HG03039 (cell line): ENCODE data around the gene MTREX.

ENCODE experiments used
- ATAC-seq: cut with Tn5 transposase; IDR thresholded peaks from one replicate; pipeline ENCODE4 v1.9.1; 2021; ENCODE audit warnings: mild to moderate bottlenecking, moderate library complexity; ENCODE audit not compliant: unreplicated experiment

Gene MTREX

DNA sequence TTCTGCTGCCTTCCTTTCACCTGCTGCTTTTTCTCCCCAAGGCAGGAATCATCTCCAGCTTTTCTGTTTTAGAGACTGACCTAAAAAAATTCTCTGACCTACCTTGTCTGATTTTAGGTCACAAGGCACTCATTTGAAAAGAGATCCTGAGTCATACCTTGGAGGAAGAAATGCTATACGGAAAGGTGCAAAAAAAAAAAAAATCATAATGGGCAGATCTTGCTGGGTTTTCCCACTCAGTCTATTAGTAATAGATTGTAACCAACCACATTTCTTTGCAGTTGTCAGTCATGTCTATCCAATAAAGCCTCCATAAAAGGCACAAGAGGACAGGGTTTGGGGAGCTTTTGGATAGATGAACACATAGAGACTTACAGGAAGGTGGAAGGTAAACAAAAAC is 70.0 kb downstream of the MTREX start:
- no peak for ATAC-seq

- no peak for ATAC-seq
Measured at GRCh38 chr5:55383254-55383653, 75.5 kb downstream of the MTREX start.

GRCh38 chr5:55384072-55384471 is 76.3 kb downstream of the MTREX start:
- no peak for ATAC-seq

- no peak for ATAC-seq
Measured at GRCh38 chr5:55385227-55385626, 77.4 kb downstream of the MTREX start.

DNA sequence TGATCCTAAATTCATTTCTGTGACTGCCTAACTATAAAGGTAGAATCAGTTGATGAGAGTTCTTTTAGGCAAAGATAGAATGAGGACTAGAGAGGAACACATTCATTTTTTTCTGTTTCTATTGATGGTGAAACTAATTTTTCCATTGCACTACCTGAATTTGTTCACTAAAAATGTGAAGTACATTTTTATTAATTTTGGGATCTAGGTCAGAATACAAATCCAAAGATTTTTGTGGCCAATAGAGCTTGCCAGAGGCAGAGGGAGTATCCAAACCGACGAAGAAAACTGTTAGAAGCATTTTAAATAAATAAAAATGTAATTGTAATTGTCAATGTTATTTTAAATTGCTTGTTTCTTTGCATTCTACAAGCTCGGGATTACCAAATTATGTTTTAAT is 78.1 kb downstream of the MTREX start:
- ATAC-seq = no peak

GRCh38 chr5:55386356-55386755 is 78.6 kb downstream of the MTREX start:
- no peak for ATAC-seq

DNA sequence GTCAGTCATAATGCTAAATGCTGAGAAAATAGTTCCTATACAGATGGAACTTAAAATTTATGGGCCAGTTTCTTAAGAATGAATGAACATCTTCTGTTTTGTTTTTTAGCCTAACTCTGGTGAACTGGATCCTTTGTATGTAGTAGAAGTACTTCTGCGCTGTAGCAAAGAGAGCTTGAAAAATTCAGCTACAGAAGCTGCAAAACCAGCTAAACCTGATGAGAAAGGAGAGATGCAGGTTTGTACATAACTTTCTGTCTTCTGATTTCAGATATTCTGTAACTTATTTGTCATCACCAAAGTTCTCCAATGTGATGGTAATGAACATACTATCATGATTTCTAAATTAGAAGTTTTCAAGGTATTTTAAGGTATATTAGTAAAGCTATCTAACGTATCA is 80.1 kb downstream of the MTREX start:
- no peak for ATAC-seq

GRCh38 chr5:55391707-55392106 is 83.9 kb downstream of the MTREX start:
- ATAC-seq = no peak

GRCh38 chr5:55392669-55393068 is 84.9 kb downstream of the MTREX start:
- no peak for ATAC-seq

DNA sequence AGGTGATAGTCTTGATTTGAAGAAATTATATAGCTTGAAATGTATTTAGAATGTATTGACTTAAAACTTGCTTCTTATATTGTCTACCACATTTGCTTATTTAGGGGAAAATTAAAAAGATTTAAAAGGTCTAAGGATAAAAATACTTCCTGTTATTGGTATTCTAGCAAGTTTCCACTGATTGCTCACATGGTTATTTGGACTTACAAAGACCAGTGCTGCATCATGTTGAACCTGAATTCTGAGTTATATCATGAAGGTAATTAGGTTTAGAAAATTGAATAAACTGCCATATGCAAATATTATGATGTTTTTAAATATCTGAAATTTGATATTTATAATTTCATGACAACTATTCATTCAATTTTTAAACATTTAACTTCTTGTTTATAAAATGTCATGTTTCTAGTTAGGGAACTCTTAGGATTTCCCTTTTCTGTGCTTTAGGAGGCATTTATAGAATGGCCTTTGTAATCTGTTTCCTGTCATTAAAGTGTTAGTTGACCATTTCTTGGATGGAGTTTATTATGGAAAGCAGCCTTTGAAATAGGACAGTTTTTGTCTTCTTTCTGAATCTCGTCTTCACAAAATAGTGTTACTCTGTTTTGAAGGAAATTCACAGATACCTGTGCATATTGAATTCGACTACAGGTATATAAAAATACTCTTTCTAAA is 85.8 kb downstream of the MTREX start:
- ATAC-seq = no peak

- no peak for ATAC-seq
Measured at GRCh38 chr5:55402199-55402598, 94.4 kb downstream of the MTREX start.

DNA sequence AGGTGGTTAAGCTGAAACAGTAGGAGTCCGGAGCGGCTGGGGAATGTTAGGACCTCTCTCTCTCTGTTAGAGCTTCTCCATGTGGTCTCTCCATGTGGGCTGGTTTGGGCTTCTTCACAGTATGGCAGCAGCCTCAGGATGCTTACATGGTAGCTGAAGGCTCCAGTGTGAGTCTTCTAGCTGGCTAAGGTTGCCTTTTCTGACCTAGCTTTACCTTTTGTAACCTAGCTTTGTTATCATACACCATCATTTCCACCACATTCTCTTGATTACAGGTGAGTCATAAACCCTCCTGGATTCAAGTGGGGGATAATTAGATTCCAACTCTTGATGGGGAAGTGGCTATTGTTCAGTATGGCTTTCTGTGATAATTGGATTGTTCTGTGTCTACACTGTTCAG is 98.5 kb downstream of the MTREX start:
- no peak for ATAC-seq

GRCh38 chr5:55407059-55407684 is 99.4 kb downstream of the MTREX start:
- ATAC-seq = no peak

DNA sequence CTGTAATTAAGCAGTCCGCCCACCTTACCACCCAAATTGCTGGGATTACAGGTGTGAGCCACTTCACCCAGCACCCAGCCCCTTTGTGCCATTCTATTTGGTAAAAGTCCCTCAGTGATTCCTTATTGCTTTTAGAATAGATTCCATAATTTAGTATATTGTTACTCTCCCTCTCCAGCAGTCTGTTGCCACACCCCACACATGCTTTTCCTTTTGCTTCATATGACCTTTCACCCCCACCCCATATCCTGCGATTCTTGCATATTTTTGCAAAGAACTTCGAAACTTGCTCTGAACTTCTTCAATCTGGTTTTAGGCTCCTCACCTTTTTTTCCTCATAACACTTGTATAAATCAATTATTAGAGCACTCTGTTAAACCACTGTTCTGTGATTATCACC is 100.2 kb downstream of the MTREX start:
- no peak for ATAC-seq

- no peak for ATAC-seq
Measured at GRCh38 chr5:55409775-55410174, 102.0 kb downstream of the MTREX start.

DNA sequence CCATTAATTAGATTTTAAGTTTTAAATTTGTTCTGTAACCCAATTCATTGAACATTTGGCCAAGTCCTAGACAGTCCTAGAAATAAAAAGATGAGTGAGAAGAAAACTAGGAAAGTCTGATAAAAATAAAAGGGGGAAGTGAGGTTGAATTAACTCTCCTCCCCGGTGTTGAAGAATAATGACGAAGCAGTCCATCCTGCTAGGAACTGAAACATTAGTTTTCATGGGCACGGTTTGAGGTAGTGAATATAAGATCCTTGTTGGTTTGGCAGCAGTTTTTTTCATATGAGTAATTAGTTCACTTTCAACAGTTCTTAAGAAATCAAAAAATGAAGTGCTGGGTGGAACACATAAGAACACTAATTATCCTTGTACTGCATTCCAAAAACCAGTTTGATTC is 103.1 kb downstream of the MTREX start:
- no peak for ATAC-seq

DNA sequence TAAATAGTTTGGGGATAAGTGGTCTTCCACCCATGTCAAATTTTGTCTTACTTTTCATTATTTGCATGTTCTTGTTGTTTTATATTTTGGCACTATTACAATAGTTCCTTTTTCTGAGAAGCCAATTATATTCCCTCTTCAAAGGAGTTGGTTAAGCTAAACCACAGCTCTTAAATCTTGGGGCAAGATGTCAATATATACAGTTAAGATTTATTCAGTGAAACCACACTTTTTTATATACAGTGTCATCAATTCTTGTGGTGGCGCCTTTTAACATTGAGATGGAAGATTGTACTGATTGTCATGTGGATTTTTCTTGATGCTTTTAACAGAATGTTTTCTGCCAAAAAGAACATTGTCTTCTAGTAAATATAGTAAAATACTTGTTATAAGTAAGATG is 104.1 kb downstream of the MTREX start:
- ATAC-seq = no peak

- no peak for ATAC-seq
Measured at GRCh38 chr5:55413644-55414043, 105.9 kb downstream of the MTREX start.

DNA sequence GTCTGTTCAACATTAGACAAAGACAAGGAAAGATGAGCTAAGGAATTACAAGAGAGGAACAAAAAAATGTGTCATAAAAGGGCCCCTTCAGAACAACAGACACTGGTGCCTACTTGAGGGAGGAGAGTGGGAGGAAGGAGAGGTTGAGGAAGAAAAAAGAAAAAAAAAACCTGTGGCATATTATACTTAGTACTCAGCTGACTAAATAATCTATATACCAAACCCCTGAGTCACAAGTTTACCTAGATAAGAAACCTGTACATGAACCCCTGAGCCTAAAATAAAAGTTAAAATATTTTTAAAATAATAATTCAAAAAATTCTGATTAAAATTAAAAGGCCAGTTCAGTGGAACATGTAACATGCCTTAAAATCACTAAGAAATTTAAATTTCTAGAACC is 107.3 kb downstream of the MTREX start:
- no peak for ATAC-seq

- no peak for ATAC-seq
Measured at GRCh38 chr5:55416306-55416705, 108.5 kb downstream of the MTREX start.

- ATAC-seq = no peak
Measured at GRCh38 chr5:55418994-55419968, 111.5 kb downstream of the MTREX start.

- peak; percentile 90 for ATAC-seq
Measured at GRCh38 chr5:55421074-55421529, 113.3 kb downstream of the MTREX start.
